ENCODE results near the gene RGS7BP. TPM values are rescaled to one million over a fixed set of nuclear protein-coding genes. Genes with fewer than 3 reads are reported as not detected.

Gene RGS7BP
- 0.19 and 0.85 TPM in 2 replicates for total RNA-seq

DNA sequence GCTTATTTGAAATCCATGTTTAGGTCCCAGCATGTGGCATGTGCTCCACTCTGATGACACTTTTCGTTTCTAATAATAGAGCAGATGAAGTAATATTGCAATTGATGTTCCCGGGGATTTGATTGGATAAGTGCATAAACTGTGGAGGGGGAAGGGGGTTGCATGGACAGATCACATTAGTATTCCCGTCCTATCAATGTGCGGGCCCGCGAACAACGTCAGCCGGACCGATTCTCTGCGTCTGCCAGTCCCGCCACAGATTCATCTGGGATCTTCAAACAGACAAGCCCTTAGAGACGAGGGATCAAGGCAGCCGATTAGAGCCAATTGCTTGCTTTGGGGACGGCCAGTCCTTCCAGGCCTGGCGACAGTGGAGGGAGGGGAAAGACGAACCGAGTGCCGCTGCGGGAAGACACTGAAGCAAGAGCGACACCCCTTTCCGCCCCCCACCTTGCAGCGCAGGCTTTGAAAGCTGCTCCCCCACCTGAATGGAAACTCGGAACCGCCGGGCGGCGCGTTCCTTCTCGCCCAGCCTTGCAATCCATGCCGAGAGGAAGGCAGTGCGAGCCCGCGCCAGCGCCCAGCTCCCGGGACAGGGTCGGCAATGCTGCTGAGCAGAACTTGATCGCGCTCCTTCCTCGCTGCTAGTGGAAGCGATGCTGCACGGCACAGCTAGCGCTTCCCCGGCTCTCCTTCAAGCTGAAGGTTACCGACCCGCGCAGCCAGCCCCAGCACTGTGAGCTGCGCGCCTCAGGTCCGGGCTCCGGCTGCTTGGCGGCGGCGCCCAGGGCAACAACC is at the start of gene RGS7BP:
Gene RGS7BP, plus strand, starts transcription at position 247 of the 798 bp plus-strand sequence. CDS start 610 bp downstream, outside the sequence.

Other genes starting within 250 kb of the RGS7BP start
- gene SHISAL2B, start 184.5 kb downstream of the RGS7BP start, total RNA-seq, result not detected in 2 replicates